Fibroblast of mammary gland (primary cell): ENCODE results near the gene XYLT1.

Experiments
- DNase-seq: peaks from one replicate; pipeline ENCODE4 v3.0.0-alpha.2; 2010; ENCODE audit warnings: low read depth
- H3K4me3 ChIP-seq: 2 replicates; pipeline ENCODE4 v1.5.1; 2011; ENCODE audit warnings: low read depth, mild to moderate bottlenecking, low read length, moderate library complexity; ENCODE audit not compliant: control insufficient read depth
- CTCF ChIP-seq: conservative IDR thresholded peaks from 2 replicates; pipeline ENCODE4 v1.5.1; 2011; ENCODE audit warnings: low read depth, low read length, inconsistent platforms; ENCODE audit not compliant: control insufficient read depth, insufficient read depth

Gene XYLT1

GRCh38 chr16:17433577-17434451, 36.9 kb downstream of the XYLT1 start:
- no peak overlapping the region for H3K4me3 ChIP-seq
- DNase-seq, result peak; percentile 57
- no peak for TF ChIP-seq CTCF

DNA sequence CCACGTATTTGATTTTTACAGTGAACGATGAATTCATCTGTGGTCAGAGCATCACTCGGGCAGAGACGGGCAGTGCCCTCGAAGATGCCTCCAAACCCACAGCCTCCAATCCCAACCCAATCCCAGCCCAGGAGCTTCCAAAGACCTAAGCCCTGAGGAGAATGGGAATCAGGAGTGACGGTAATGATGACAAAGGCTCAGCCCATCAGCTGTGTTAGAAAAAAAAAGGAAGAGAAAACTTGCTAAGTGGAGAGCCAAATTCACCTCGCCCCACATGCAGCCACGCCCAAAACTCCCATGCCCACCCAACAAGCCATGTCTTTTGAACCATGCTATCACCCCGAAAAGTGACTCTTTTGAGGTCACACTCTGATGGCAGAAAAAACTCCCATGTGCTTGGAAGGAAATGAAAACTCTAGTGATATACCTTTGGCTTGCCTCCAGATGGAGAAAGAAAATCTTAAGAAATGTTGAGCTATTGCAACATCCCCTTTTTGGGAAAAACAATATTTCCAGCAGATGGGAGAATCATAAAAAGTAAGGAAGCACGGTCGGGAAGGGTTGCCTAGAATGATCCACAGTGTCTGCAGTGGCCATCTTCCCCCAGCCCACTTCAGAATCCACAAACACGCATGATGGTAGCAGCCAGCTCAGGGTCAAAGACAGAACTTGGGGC, 37.7 kb downstream of the XYLT1 start:
- H3K4me3 ChIP-seq, result no peak overlapping the region
- DNase-seq, result peak; percentile 77
- no peak for TF ChIP-seq CTCF

GRCh38 chr16:17431968-17432625, 38.7 kb downstream of the XYLT1 start:
- DNase-seq, result no peak
- TF ChIP-seq CTCF, result peak; percentile 8
- H3K4me3 ChIP-seq, result no peak overlapping the region

GRCh38 chr16:17431012-17431411, 39.7 kb downstream of the XYLT1 start:
- TF ChIP-seq CTCF, result no peak
- peak; percentile 60 for DNase-seq
- no peak overlapping the region for H3K4me3 ChIP-seq

- H3K4me3 ChIP-seq, result no peak overlapping the region
- no peak for TF ChIP-seq CTCF
- peak; percentile 24 for DNase-seq
Measured at GRCh38 chr16:17426451-17426850, 44.3 kb downstream of the XYLT1 start.

GRCh38 chr16:17424771-17425170, 46.0 kb downstream of the XYLT1 start:
- DNase-seq, result no peak
- no peak for TF ChIP-seq CTCF

More at GRCh38 chr16:17424771-17425170, 46.0 kb downstream of the XYLT1 start:
- no peak overlapping the region for H3K4me3 ChIP-seq
